ENCODE measurements around the gene NSMF.
A peak's percentile ranks its signal among the peaks of the same experiment; 100 is the strongest.
"Not testable (repeated sequence)": the region's sequence is repeated elsewhere in the genome, so short reads cannot be mapped to it uniquely, and the experiment has no call there.

The NSMF gene

DNA sequence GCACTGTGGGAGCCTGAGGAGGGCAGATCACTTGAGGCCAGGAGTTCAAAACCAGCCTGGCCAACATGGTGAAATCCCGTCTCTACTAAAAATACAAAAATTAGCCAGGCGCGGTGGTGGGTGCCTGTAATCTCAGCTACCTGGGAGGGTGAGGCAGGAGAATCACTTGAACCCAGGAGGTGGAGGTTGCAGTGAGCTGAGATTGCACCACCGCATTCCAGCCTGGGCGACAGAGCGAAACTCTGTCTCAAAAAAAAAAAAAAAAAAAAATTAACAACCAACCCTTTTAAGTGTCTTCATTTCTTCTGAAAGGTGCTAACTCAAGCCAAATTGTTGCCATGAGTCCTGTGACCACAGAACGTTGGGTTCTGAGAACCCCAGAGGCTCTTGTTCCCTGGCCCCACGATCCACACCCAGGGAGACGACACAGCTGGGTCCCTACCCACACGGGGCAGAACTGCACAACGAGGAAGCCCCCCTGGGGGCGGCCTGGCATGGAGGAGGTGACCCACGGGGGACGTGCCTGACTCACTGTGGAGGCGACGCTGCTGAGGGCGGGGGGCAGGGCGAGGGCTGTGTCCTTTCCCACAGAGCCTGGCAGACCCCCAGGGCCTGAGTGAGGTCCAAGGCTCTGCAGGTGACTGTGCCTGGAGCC is 48.8 kb downstream of the NSMF start:
- not testable (repeated sequence) for DNase-seq (ENCODE audit: low spot score)

DNA sequence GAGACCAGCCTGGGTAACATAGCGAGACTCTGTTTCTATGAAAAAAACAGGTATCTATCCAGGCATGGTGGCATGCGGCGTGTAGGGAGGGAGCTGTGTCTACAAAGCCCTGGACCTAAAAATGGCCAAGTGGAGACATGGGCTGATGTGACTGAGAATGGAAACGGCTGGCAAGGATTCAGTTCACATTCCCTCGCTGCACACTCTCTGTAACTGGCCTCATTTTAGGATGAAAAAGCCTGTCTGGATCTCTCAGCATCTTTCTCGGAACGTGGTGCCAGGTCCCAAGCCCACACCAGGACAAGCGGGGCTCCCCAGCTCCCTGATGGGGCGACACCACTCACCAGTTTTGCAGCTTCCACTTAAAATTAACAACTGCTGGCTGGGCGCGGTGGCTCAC is 49.6 kb downstream of the NSMF start:
- no peak for DNase-seq (ENCODE audit: low spot score)

GRCh38 chr9:137408651-137409405 is 50.3 kb downstream of the NSMF start:
- no peak for DNase-seq (ENCODE audit: low spot score)

DNA sequence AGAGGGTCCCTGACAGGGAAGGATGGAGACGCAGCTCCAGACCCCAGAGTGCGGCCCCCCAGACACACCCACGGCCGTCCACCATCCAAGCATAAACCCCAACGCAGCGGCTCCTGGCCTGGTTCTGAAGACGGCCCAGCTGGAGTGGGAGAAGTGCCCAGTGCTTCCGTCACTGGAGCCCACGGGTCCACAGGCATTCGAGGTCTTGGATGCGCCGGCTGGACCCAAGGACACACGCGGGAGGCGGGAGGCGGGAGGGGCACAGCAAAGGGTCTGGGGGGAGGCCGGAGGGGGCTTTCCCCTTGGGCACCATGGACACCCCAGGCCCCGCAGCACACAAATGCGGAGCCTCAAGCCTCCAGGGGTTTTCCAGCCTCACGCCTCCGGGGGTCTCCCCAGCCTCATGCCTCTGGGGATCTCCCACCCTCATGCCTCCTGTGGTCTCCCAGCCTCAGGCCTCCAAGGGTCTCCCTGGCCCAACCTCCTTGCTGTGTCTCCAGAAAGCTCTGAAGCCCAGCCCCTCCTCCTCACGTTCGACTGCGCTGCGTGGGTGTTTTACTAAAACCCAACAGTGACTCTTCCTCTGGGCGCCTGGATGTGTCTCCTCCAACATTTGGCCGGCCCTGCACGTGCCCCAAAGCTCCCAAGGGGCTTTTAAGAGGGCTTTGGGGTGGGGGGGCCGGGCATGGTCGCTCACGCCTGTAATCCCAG is 51.4 kb downstream of the NSMF start:
- DNase-seq (ENCODE audit: low spot score) = no peak

GRCh38 chr9:137406876-137407589 is 52.1 kb downstream of the NSMF start:
- peak; percentile 79 for DNase-seq (ENCODE audit: low spot score)

DNA sequence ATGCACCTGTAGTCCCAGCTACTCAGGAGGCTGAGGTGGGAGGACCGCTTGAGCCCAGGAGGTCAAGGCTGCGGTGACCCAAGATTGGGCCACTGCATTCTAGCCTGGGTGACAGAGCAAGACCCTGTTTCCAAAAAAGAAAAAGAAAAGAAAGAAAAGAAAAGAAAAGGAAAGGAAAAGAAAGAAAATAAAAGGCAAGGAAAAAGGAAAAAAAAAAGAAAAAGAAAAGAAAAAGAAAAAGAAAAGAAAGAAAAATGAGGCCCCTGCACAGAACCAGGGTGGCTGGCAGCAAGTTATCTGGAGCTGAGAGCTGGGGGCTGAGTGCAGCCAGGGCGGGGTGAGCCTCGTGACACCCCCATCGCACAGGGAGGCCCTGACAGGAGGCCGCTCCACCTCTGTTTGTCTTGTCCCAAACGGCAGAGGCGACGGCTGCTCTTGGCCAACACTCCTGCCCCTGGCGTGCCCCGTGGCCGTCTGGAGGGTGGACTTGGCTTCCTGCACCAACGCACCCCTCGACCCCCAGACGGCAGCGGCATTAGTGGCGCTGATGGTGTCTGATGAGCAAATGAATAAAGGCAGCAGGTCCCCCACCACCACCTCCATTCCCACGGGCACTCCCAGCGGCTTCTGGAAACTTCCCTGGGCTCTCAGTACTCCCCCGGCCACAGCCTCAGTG is 52.9 kb downstream of the NSMF start:
- no peak for DNase-seq (ENCODE audit: low spot score)

GRCh38 chr9:137405677-137406081 is 53.5 kb downstream of the NSMF start:
- DNase-seq (ENCODE audit: low spot score) = no peak

DNA sequence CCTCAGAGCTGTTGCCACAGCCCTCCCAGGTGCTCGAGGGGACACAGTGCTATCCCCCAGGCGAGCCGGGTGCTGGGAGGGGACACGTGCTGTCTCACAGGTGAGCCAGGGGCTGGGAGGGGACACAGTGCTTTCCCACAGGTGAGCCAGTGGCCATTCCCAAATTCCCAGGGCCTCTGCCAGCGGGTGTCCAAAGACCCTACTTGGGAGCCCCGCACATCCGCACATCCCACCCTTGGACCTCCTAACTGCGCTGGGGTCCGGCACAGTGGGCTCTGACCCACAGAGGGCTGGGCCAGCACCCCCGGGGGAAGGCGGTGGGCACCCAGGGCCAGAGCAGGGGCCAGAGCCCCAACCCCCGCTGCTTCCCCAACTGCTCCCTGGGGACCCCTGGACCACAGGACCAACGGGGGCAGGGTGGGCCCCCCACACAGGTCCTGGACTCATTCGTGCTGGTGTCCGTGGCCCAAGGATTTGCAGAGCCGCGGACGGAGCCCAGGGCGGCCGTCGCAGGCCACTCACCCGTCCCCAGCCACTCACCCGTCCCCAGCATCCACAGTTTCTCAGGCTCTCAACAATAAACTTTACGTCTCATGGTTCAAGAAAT is 54.1 kb downstream of the NSMF start:
- DNase-seq (ENCODE audit: low spot score) = no peak

DNA sequence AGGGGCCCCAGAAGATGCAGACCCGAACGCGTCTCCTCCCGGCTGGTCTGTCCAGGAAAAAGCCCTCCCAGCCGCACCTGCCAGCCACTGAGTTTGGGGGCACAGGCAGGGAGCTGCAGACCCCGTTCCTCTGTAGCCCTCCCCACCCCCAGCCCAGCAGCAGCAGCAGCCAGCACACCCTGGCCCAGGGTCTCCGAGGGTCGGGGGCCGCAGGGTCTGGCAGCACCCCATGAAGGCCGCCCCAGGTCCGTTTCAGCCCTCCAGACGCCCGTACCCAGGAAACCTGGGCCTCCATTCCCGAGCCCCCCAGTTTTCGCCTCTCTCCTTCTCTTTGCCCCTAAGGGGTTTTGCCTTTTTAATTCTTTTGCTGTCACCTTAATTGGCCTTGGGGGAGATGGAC is 55.9 kb downstream of the NSMF start:
- no peak for DNase-seq (ENCODE audit: low spot score)

DNA sequence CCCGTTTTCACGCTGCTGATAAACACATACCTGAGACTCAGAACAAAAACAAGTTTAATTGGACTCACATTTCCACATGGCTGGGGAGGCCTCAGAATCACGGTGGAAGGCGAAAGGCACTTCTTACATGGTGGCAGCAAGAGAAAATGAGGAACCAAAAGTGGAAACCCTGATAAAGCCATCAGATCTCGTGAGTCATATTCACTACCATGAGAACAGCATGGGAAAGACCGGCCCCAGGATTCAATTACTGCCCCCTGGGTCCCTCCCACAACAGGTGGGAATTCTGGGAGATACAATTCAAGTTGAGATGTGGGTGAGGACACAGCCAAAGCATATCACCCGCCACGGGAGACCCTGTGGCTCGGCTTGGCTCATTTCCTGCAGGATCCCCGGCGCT is 56.4 kb downstream of the NSMF start:
- DNase-seq (ENCODE audit: low spot score) = no peak

- no peak for DNase-seq (ENCODE audit: low spot score)
These were observed 60.3 kb downstream of the NSMF start for GRCh38 chr9:137398561-137399468.

DNA sequence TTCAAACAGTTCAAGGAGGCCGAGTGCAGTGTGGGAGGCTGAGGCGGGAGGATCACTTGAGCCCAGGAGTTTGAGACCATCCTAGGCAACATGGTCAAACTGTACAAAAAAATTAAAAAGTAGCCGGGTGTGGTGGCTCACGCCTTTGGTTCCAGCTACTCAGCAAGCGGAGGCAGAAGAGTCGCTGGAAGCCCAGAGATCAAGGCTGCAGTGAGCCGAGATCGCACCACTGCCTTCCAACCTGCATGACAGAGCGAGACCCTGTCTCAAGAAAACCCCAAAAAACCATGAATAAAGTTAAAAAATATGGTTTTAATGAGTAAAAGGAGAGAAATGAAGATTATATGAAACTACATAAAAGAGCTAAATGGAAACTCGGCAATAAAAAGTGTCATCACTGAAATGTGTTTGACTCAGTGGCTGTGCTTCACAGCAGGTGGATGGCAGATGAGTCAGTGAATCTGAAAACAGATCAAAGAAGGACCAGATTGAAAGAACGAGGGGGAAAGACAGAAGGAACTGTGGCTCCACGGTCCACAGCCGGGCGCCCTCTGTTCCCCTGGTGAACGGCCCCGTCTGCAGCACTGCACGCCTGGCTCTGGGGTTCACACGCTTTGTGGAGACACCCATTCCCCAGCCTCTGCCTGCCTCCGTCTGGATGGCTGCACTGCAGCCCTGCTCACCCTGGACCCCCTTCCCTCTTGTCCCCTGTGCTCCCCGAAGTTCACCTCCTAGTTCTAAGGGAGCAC is 61.3 kb downstream of the NSMF start:
- DNase-seq (ENCODE audit: low spot score) = no peak

Measured in kidney capillary endothelial cell (primary cell).